Transverse colon (tissue), 4 donors: Measurements from ENCODE around the gene NR1D2. TPM values are rescaled to one million over a fixed set of nuclear protein-coding genes. Genes with fewer than 3 reads are reported as not detected.

Experiments
- DNase-seq: peaks from one replicate; pipeline ENCODE4 v3.0.0-alpha.2; 2019
- H3K27ac ChIP-seq, 4 donors: fragments of 200-600 bp; sonication (generic); 2 replicates each; pipeline ENCODE4 v1.5.1; 2016 to 2018; ENCODE audit warnings: inconsistent platforms in 4 of 4
- H3K27me3 ChIP-seq: fragments of 200-600 bp; sonication (generic); 2 replicates; pipeline ENCODE4 v1.5.1; 2017; ENCODE audit warnings: inconsistent platforms
- H3K36me3 ChIP-seq, 4 donors: fragments of 200-600 bp; sonication (generic); 2 replicates each; pipeline ENCODE4 v1.5.1; 2017 to 2019; ENCODE audit warnings: inconsistent platforms in 4 of 4
- H3K4me1 ChIP-seq, 4 donors: fragments of 200-600 bp; sonication (generic); 2 replicates each; pipeline ENCODE4 v1.5.1; 2017 to 2020; ENCODE audit warnings: inconsistent platforms in 4 of 4
- H3K4me3 ChIP-seq, 4 donors: fragments of 200-600 bp; sonication (generic); 1 replicate in 1 of 4; 2 replicates in 3 of 4; pipeline versions ENCODE4 v1.5.1 to v1.6.1; 2017 to 2019; ENCODE audit warnings: inconsistent platforms in 4 of 4
- H3K9me3 ChIP-seq, 2 donors: fragments of 200-600 bp; sonication (generic); 2 replicates each; pipeline ENCODE4 v1.5.1; 2017 to 2019; ENCODE audit warnings: inconsistent platforms in 2 of 2
- EP300 ChIP-seq: sonication (generic); formaldehyde crosslinking; IDR thresholded peaks from one replicate; pipeline ENCODE4 v1.6.1; 2017; ENCODE audit warnings: antibody characterized with exemption, low read depth
- POLR2A ChIP-seq: fragments of 450-650 bp; IDR thresholded peaks from one replicate; pipeline ENCODE4 v1.6.1; 2016; ENCODE audit warnings: antibody characterized with exemption, mild to moderate bottlenecking, moderate library complexity
- POLR2AphosphoS5 ChIP-seq, 3 donors: sonication (generic); formaldehyde crosslinking; IDR thresholded peaks; one replicate each; pipeline ENCODE4 v1.6.1; 2016; ENCODE audit warnings: antibody characterized with exemption in 3 of 3
- whole genome bisulfite sequencing, 2 donors: methylation state at CpG; one replicate each; pipeline ENCODE4 v1.1.5; 2018; ENCODE audit warnings: low coverage in 1 of 2; 5-methylcytosine and 5-hydroxymethylcytosine counted together
- in situ Hi-C, 4 donors: fragments of 200-750 bp; cut with MboI; loops; one replicate each; pipeline versions ENCODE4 v1.15.0 to v1.15.1; 2017; ENCODE audit warnings: low sequenced_read_pairs in 3 of 4, low pct_ligation_motif_present in 1 of 4, low pct_unique_long_range_greater_than_20kb in 1 of 4
- intact Hi-C: fragments of 100-400 bp; cut with DNase I; formaldehyde crosslinking; loops from one replicate; pipeline ENCODE4 v1.15.1; 2023; ENCODE audit warnings: low total_unique reads
- total RNA-seq, 4 donors: library from RNA; depleted of rRNA; stranded (reverse); fragments of >200 nt; gene quantifications; one replicate each; pipeline ENCODE4 v1.1.0, GENCODE V29; 2016
- TF ChIP-seq, protein P1 (sequence below), 5 experiments: fragments of 200-600 bp in 3 of 5; fragments of 450-650 bp in 2 of 5; sonication (generic) in 3 of 5; IDR thresholded peaks; 1 replicate in 2 of 5; 2 replicates in 3 of 5; pipeline ENCODE4 v1.5.1; 2016 to 2017; ENCODE audit warnings: antibody characterized with exemption in 5 of 5, inconsistent platforms in 3 of 5, mild to moderate bottlenecking in 2 of 5, moderate library complexity in 1 of 5

The NR1D2 gene
- total RNA-seq, 4 donors from 2014 or later, result 21.9 to 34.8 (median 26.9) TPM

DNA sequence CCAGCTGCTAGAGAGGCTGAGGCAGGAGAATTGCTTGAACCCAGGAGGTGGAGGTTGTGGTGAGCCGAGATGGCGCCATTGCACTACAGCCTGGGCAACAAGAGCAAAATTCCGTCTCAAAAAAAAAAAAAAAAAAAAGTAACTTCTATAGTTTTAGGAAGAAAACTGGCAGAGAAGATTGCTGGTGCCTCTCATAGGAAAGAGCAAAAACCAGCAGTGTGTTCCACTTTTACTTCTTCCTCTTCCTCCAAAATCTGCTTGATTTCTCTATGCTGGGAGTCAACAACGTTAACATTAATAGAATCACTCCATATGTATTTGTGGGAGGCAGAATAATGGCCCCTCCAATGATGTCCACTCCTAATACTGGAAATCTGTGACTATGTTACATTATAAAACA is 12.5 kb upstream of the NR1D2 start:
- in situ Hi-C loops (no loop called here), intact Hi-C loops (no loop called here)
- 92 to 93% methylated on average over 4 of the region's 4 CpGs for WGBS, 2 donors
- Histone ChIP-seq H3K27me3 (no peaks in the 10 kb centered on the region), H3K36me3 (no peaks in the 10 kb centered on the region), H3K4me3 (no peak overlapping the region), H3K9me3 (no peaks in the 10 kb centered on the region), H3K4me1 (peaks cover 0 to 7% (median 0%) of the 10 kb centered on the region in 4 donors), H3K27ac (no peak overlapping the region)
- DNase-seq, result no peak
- TF ChIP-seq EP300, result no peak
- no peak for TF ChIP-seq POLR2AphosphoS5 (IDR thresholded peaks at IDR 0.05)
- TF ChIP-seq, protein P1, sequence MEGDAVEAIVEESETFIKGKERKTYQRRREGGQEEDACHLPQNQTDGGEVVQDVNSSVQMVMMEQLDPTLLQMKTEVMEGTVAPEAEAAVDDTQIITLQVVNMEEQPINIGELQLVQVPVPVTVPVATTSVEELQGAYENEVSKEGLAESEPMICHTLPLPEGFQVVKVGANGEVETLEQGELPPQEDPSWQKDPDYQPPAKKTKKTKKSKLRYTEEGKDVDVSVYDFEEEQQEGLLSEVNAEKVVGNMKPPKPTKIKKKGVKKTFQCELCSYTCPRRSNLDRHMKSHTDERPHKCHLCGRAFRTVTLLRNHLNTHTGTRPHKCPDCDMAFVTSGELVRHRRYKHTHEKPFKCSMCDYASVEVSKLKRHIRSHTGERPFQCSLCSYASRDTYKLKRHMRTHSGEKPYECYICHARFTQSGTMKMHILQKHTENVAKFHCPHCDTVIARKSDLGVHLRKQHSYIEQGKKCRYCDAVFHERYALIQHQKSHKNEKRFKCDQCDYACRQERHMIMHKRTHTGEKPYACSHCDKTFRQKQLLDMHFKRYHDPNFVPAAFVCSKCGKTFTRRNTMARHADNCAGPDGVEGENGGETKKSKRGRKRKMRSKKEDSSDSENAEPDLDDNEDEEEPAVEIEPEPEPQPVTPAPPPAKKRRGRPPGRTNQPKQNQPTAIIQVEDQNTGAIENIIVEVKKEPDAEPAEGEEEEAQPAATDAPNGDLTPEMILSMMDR (IDR thresholded peaks at IDR 0.05), result no peak
- TF ChIP-seq POLR2A, result no peak

DNA sequence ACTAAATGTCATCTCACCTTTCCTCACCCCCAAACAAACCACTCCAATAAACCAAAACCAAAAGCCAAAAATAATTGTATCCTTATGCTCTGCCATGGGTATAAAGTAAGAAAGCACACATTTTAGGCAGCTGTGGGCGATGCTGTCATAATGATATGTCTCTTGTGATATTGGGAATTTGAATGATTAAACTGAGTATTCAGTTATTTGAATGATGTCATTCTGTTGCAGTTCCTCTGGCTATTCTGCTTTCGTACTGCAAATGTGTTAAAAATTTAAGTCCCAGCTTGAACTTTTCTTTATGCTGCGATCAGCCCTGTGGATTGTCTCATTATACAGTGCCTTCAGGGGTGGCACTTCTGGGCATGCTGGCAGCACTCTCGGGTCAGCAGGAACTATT is 10.8 kb upstream of the NR1D2 start:
- Histone ChIP-seq H3K27ac (no peak overlapping the region), H3K4me3 (no peak overlapping the region), H3K27me3 (no peaks in the 10 kb centered on the region), H3K9me3 (no peaks in the 10 kb centered on the region), H3K36me3 (no peaks in the 10 kb centered on the region), H3K4me1 (no peaks in the 10 kb centered on the region)
- 71 to 80% methylated on average over 3 to 4 of the region's 4 CpGs for WGBS, 2 donors
- in situ Hi-C loops, result no loop called here
- intact Hi-C loops, result no loop called here
- TF ChIP-seq POLR2AphosphoS5 (IDR thresholded peaks at IDR 0.05) (no peak), EP300 (no peak), POLR2A (no peak)
- TF ChIP-seq, protein P1 (IDR thresholded peaks at IDR 0.05), result no peak
- no peak for DNase-seq

DNA sequence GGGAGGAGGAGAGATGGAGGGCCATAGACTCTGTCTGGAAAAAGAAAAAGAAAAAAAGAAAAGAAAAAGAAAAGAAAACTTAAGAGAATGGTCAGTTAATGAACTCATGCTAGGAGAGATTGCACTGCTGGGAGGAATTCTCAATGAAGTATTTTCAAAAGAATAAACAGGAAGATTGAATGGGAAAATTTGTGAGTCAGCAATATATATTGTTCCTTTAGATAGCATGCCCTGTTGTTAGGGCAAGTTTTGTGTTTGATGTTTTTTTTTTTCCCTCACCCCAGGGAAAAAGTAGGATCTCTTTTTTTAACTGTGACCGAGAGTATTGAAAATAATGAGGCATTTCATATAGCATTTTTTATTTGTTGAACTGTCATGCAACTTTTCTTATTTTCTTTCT is 7.8 kb upstream of the NR1D2 start:
- TF ChIP-seq, protein P1 (IDR thresholded peaks at IDR 0.05), result no peak
- no peak for TF ChIP-seq POLR2A
- no peak for TF ChIP-seq POLR2AphosphoS5 (IDR thresholded peaks at IDR 0.05)
- no peak for TF ChIP-seq EP300
- DNase-seq, result no peak
- Histone ChIP-seq H3K9me3 (no peaks in the 10 kb centered on the region), H3K4me1 (no peaks in the 10 kb centered on the region), H3K36me3 (no peaks in the 10 kb centered on the region), H3K27ac (no peak overlapping the region), H3K27me3 (no peaks in the 10 kb centered on the region), H3K4me3 (no peak overlapping the region)
- in situ Hi-C loops (no loop called here), intact Hi-C loops (no loop called here)
- 67 to 95% methylated on average over 1 of the region's 1 CpG for WGBS, 2 donors

DNA sequence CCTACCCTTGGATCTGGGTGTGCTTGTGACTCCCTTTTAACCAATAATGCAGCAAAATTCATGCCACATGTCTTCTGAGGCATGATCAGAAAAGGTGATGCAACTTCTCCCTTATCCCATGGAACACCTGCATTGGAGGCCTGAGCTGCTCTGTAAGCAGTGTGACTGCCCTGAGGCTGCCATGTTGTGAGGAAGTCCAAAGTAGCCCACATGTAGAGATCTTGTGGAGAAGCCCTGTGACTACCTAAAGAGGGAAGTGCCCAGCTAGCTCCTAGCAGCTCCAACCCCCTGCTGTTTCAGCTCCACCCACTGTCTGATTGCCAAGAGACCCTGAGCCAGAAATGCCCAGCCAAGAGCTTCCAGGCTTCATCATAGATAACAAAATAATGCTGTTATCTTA is 6.4 kb upstream of the NR1D2 start:
- Histone ChIP-seq H3K27me3 (no peaks in the 10 kb centered on the region), H3K4me3 (no peak overlapping the region), H3K36me3 (no peaks in the 10 kb centered on the region), H3K4me1 (no peaks in the 10 kb centered on the region), H3K9me3 (no peaks in the 10 kb centered on the region), H3K27ac (no peak overlapping the region)
- TF ChIP-seq POLR2A (no peak), EP300 (no peak), POLR2AphosphoS5 (IDR thresholded peaks at IDR 0.05) (no peak)
- TF ChIP-seq, protein P1 (IDR thresholded peaks at IDR 0.05), result no peak
- intact Hi-C loops (no loop called here), in situ Hi-C loops (no loop called here)
- DNase-seq, result no peak
